ENCODE results near the gene SMCO2. TPM values are rescaled to one million over a fixed set of nuclear protein-coding genes. Genes with fewer than 3 reads are reported as not detected.
"Not testable (repeated sequence)": the region's sequence is repeated elsewhere in the genome, so short reads cannot be mapped to it uniquely, and the experiment has no call there.

Gene SMCO2
- total RNA-seq, 1 donor from 2014 or later: not detected

DNA sequence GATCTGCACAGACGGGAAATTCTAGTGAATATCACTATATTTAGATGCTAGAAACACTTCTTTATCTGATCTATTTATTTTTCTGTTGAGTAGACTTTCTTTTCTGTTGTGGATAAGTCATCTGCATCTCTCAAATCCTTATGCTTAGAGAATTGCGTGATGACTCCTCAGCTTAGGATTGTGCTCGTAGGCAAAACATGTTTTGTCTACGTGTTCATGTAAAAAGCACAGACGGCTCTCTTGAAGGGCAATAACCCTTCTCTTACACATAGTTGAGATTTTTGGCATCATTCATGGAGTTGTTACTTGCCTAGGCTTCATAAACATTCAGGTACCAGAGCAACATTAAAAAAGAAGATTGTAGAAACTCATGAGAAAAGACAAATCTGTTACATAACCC, 96.1 kb downstream of the SMCO2 start:
- peak overlapping the region; percentile 57 for H3K27ac Mint-ChIP-seq
- no peak for DNase-seq (ENCODE audit: low spot score in 2 of 2, unreplicated experiment in 2 of 2)
- peaks cover 5% of the 10 kb centered on the region for H3K9me3 Mint-ChIP-seq
- peaks cover 21% of the 10 kb centered on the region for H3K4me1 Mint-ChIP-seq
- H3K36me3 Mint-ChIP-seq: peaks cover 8% of the 10 kb centered on the region
- no peak overlapping the region for H3K4me3 Mint-ChIP-seq
- TF ChIP-seq, protein P1, sequence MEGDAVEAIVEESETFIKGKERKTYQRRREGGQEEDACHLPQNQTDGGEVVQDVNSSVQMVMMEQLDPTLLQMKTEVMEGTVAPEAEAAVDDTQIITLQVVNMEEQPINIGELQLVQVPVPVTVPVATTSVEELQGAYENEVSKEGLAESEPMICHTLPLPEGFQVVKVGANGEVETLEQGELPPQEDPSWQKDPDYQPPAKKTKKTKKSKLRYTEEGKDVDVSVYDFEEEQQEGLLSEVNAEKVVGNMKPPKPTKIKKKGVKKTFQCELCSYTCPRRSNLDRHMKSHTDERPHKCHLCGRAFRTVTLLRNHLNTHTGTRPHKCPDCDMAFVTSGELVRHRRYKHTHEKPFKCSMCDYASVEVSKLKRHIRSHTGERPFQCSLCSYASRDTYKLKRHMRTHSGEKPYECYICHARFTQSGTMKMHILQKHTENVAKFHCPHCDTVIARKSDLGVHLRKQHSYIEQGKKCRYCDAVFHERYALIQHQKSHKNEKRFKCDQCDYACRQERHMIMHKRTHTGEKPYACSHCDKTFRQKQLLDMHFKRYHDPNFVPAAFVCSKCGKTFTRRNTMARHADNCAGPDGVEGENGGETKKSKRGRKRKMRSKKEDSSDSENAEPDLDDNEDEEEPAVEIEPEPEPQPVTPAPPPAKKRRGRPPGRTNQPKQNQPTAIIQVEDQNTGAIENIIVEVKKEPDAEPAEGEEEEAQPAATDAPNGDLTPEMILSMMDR (IDR thresholded peaks at IDR 0.05; ENCODE audit: unreplicated experiment): no peak
- H3K27me3 Mint-ChIP-seq (ENCODE audit: low read depth): no peaks in the 10 kb centered on the region

DNA sequence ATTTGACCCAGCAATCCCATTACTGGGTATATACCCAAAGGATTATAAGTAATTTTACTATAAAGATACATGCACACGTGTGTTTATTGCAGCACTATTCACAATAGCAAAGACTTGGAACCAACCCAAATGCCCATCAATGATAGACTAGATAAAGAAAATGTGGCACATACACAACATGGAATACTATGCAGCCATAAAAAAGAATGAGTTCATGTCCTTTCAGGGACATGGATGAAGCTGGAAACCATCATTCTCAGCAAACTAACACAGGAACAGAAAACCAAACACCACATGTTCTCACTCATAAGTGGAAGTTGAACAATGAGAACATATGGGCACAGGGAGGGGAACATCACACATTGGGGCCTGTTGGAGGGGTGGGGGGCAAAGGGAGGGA, 98.3 kb downstream of the SMCO2 start:
- not testable (repeated sequence) for DNase-seq (ENCODE audit: low spot score in 2 of 2, unreplicated experiment in 2 of 2); H3K36me3 Mint-ChIP-seq; H3K27me3 Mint-ChIP-seq (ENCODE audit: low read depth); H3K4me3 Mint-ChIP-seq; H3K27ac Mint-ChIP-seq; H3K9me3 Mint-ChIP-seq
- peaks cover 36% of the 10 kb centered on the region for H3K4me1 Mint-ChIP-seq

DNA sequence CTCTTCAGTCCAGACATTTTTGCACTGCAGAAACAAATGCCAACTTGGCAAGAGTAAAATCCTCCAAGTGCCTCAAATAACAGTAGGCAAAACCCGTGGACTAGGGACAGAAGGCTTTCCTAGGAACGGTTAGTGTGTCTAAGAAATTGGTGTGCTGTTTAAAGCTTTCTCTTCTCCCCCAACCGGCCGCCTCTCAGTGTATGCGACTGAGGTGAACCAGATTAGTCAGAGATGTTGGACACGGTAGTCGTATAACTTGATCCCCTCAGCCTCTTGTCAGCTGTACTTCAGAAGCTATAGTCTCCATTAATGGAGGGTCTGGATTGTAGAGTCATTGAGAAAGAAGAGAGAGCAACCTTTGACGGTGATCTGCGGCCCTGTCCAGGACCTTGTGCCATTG, 99.1 kb downstream of the SMCO2 start:
- Mint-ChIP-seq H3K9me3 (peaks cover 5% of the 10 kb centered on the region), H3K36me3 (peaks cover 8% of the 10 kb centered on the region), H3K4me1 (peaks cover 44% of the 10 kb centered on the region), H3K4me3 (no peak overlapping the region), H3K27ac (no peak overlapping the region), H3K27me3 (ENCODE audit: low read depth) (no peaks in the 10 kb centered on the region)
- TF ChIP-seq, protein P1 (IDR thresholded peaks at IDR 0.05; ENCODE audit: unreplicated experiment): no peak
- DNase-seq (ENCODE audit: low spot score in 2 of 2, unreplicated experiment in 2 of 2): no peak

DNA sequence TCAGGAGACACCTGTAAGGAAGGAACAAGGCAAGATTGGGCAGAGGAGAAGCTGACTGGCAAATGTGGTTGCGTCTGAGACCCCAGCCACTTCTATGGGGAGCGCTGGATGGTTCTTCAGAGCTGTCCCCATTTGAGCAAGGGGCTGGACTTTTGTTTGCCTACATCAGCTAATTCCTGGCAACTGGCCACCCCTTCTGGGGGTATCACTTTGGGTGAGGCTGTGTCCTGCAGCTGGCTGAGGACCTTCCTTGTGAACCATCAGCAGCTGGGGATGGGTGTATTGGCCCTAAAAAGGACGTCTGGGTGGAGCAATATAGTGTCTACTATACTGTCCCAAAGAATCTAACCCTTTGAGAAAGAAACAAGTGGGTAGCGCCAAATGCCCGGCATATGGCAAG, 101.1 kb downstream of the SMCO2 start:
- Mint-ChIP-seq H3K36me3 (peaks cover 8% of the 10 kb centered on the region), H3K9me3 (peaks cover 5% of the 10 kb centered on the region), H3K27me3 (ENCODE audit: low read depth) (no peaks in the 10 kb centered on the region), H3K4me3 (no peak overlapping the region), H3K4me1 (peaks cover 42% of the 10 kb centered on the region), H3K27ac (no peak overlapping the region)
- TF ChIP-seq, protein P1 (IDR thresholded peaks at IDR 0.05; ENCODE audit: unreplicated experiment): no peak
- no peak for DNase-seq (ENCODE audit: low spot score in 2 of 2, unreplicated experiment in 2 of 2)

DNA sequence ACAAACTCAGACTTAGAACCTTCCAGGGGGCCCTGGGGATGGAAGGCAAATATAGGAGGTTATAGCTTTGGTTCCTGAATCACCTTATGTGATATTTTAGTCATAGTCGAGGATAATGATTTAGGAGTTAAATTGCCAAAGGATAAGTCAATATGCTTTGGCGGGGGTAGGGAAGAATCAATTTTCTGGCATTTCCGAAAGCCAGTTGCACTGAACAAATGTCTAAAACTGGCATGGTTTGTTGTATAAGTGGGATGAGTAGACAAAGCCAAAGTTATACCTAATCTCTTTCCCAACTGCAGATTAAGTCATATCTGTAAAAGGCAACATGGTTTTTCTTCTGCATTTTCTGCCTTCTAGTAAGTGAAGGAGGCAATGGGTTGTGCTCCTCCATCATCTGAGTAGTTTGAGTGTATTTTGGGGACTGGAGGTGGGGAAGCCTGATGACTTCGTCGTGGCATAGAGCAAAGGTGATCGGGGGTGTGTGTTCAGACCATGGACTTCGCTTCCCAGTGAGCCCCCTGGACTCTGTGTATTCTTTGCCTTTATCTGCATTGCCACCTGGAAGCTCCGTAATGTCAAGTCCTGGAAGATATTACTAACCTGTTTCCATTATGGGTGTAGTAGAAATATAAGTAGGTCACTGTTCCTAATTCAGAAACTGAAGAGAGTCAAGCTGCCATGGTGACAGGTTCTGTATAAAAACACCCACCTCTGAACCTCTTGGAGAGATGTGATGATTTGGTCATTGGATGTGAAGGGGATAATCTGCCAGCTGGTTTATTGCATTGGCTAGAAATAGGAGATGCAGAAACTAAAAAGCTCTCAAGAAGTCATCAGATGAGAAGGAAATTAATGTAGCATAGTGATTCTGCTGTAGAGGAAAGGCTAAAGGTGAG, 102.0 kb downstream of the SMCO2 start:
- no peak overlapping the region for H3K27ac Mint-ChIP-seq
- no peak overlapping the region for H3K4me3 Mint-ChIP-seq
- peaks cover 49% of the 10 kb centered on the region for H3K4me1 Mint-ChIP-seq
- peaks cover 5% of the 10 kb centered on the region for H3K9me3 Mint-ChIP-seq
- TF ChIP-seq, protein P1 (IDR thresholded peaks at IDR 0.05; ENCODE audit: unreplicated experiment): no peak
- no peak for DNase-seq (ENCODE audit: low spot score in 2 of 2, unreplicated experiment in 2 of 2)
- H3K27me3 Mint-ChIP-seq (ENCODE audit: low read depth): no peaks in the 10 kb centered on the region
- peaks cover 6% of the 10 kb centered on the region for H3K36me3 Mint-ChIP-seq

DNA sequence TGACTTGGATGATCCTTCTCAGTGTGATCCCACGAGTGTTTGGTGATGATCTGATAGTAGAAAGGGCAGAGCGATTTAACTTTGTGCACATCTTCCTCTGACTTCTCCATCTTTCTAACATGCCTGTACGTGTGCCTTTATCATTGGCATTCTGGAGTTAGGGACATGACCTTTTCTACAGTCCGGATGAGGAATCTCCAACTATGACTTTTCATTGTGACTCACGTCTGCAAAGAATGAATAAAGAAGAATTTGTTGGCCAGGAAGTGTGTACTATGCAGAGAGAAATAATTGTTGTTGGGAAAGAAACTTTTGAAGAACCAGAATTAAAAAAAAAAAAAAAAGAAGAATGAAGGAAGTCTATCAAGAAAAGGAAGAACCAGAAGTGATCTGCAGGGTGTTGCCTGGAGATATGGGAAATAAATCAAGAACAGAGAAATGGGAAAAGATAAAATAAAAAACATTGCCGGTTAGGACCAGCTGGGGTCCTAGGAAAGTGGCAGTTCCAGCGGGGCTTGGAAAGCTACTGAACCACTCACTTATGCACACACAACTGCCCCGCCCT, 102.8 kb downstream of the SMCO2 start:
- H3K36me3 Mint-ChIP-seq: peaks cover 3% of the 10 kb centered on the region
- H3K9me3 Mint-ChIP-seq: peaks cover 3% of the 10 kb centered on the region
- DNase-seq (ENCODE audit: low spot score in 2 of 2, unreplicated experiment in 2 of 2): no peak
- TF ChIP-seq, protein P1 (IDR thresholded peaks at IDR 0.05; ENCODE audit: unreplicated experiment): no peak
- H3K4me3 Mint-ChIP-seq: no peak overlapping the region
- H3K4me1 Mint-ChIP-seq: peaks cover 57% of the 10 kb centered on the region
- peak overlapping the region; percentile 35 for H3K27ac Mint-ChIP-seq
- H3K27me3 Mint-ChIP-seq (ENCODE audit: low read depth): no peaks in the 10 kb centered on the region

All from mesothelial cell of epicardium (in vitro differentiated cells).